HG02798 (cell line): ENCODE results near the gene PSMD1.
A peak's percentile ranks its signal among the peaks of the same experiment; 100 is the strongest.
"Not testable (repeated sequence)": the region's sequence is repeated elsewhere in the genome, so short reads cannot be mapped to it uniquely, and the experiment has no call there.

Experiments
- ATAC-seq: cut with Tn5 transposase; IDR thresholded peaks from one replicate; pipeline ENCODE4 v1.9.1; 2021; ENCODE audit warnings: mild to moderate bottlenecking; ENCODE audit not compliant: unreplicated experiment, poor library complexity

The PSMD1 gene

DNA sequence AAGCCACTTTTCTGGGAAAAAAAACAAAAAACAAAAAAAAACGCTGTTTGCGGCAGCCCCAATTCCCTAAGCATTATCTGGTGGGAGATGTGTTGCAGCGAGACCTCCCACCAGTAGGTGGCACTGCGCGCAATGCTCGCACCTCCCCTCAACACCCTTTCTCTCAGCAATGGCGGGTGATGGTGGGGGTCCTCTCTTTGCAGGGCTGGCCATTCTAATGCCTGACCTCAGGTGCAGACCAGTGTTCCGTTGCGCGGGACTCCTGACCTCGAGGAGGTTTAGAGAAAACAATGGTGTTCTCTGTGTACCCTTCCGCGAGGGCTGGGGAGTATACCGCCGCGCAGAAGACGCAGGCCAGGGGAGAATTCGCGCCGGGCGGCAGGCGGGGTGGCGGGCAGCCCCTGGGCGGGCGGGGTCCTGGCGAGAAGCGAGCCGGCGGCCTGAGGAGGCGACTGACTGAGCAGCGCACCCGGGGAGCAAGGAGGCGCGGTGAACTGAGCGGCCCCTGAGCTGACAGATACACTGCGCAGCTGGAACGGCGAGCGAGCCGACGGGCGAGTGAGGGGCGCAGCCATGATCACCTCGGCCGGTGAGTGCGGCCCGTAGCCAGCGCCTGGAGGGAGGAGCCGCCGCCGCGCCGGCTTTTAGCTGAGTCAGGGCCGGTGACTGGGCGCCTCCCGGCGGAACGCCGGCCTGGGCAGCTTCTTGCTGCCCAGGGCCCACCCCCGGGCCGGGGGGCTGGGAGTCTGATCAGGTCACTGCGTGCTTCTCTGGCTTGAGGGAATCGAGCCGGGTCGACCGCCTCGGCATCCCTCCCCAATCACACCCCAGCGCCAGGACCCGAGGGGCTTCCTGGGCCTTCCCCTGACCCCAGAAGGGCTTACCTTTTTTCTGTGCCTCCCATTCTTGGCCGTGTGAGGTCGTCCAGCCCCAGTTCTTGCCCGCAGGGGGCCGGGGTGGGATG lies at the start of gene PSMD1:
TSS of gene PSMD1 (plus strand) at position 415 of the 964 bp plus-strand sequence. CDS start at position 574, 159 bp downstream.
- peak; percentile 81 for ATAC-seq

- ATAC-seq: no peak
Measured at GRCh38 chr2:231007286-231008098, 49.2 kb upstream of the PSMD1 start.

DNA sequence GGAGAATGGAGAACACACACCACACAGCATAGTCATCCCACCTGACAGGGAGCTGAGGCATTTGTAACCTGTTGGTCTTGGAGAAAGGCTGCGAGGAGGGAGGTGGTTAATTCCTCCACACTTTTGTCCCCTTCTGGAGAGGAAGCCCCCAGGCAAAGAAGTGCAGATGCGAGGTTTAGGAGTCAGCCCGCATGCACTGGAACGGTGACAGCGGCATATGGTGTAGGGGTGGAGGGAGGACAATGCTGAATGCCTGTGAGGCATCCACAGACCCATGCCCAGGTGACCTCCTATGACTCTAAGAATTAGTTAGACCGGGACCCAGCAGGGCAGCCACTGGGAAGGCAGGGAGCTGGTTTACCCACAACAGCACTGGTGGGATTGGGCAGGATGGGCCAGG lies 48.5 kb upstream of the PSMD1 start:
- ATAC-seq: no peak

GRCh38 chr2:231009236-231009919 lies 47.3 kb upstream of the PSMD1 start:
- no peak for ATAC-seq

DNA sequence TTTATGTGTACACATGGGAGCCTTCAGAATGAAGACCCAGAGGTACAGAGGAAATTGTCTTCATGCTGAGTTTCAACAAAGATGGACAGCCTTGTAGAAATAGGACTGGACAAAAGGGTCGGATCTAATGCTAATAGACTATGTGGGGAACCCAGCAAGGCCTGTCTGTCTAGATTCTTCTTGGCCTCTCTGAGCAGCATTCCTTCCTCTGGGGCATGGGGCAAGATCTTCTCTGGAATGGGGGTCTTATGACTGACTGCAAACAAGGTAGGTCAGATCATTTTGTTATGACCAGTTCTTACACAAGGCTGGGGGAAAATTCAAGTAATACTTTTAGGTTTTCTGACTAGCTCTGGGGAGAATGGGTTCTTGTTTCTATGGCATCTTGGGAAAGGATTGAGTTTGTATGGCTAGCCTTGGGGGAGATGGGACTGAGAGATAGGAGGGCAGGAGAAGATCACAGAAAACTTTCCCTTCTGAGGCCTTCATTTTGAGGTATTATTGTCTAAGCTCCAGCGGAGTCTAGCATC lies 46.4 kb upstream of the PSMD1 start:
- no peak for ATAC-seq

DNA sequence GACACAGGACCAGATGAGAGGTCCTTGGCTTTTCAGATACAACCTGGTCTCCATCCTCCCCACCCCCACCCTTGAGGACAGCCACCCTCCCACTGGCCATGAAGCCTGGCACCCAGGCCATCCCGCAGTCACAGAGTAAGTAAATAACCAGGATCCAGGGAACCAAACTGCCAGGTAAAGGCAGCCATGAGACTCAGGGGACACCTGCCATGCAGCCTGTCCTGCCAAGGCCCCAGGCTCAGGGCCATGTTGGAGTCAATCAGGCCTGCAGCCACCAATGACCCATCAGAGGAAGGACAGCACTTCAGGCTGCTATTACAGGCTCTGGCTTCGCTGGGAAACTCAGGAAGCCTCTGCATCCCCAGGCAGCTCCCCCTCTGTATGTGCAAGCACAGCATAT lies 45.1 kb upstream of the PSMD1 start:
- ATAC-seq: no peak

GRCh38 chr2:231012463-231012862 lies 44.2 kb upstream of the PSMD1 start:
- no peak for ATAC-seq

DNA sequence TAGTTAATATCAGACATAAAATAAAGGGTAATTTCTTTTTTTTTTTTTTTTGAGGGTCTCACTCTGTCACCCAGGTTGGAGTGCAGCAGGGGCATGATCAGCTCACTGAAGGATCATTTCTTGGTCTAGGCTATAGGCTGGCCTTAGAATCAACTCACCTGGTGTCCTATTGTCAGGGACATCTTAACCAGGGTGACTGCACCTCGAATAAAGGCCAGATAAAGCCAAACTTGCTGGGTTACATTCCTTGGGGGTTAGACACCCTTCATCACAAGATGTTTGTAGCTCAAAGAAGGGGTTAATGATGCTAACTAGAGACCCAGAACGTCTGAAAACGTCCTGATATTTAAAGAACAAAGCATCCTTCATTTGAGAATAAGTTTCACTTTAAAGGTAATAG lies 42.8 kb upstream of the PSMD1 start:
- ATAC-seq: no peak

- no peak for ATAC-seq
Measured at GRCh38 chr2:231015478-231015877, 41.2 kb upstream of the PSMD1 start.

GRCh38 chr2:231015926-231016325 lies 40.7 kb upstream of the PSMD1 start:
- ATAC-seq: no peak

GRCh38 chr2:231016566-231017230 lies 40.0 kb upstream of the PSMD1 start:
- ATAC-seq: no peak

- ATAC-seq: no peak
Measured at GRCh38 chr2:231017231-231017598, 39.5 kb upstream of the PSMD1 start.

GRCh38 chr2:231018184-231018583 lies 38.5 kb upstream of the PSMD1 start:
- no peak for ATAC-seq

DNA sequence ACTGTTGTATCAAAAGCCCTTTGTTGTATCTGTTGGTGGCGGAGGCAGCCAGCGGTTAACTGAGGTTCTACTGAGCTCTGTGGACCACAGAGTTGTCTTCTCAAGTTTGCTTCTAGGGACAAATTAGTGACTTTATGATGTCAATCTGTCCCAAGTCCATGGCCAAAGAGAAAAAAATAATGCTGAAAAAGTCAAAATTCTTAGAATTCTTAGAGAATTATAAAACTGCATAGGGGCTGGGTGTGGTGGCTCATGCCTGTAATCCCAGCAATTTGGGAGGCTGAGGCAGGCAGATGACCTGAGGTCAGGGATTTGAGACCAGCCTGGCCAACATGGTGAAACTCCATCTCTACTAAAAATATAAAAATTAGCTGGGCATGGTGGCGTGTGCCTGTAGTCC lies 31.6 kb upstream of the PSMD1 start:
- not testable (repeated sequence) for ATAC-seq

DNA sequence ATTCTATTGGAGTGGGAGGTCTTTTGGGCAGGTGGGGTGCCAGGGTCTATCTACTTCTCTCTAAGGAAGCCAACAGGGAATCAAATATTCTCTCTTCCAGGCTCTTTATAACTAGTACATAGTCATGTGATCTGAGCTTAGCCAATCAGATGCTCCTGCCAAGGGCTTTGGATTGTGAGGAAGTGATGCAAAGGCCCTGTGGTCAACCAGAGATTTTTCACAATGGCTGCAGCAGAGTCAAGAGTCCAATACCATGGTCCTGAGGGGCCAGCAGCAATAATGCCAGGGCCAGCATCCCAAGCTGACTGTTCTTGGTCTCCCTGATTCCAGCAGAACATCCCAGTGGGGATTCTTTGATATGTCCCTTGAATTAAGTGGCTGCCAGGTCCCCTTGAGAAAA lies 27.8 kb upstream of the PSMD1 start:
- no peak for ATAC-seq

GRCh38 chr2:231029563-231029962 lies 27.1 kb upstream of the PSMD1 start:
- ATAC-seq: no peak

DNA sequence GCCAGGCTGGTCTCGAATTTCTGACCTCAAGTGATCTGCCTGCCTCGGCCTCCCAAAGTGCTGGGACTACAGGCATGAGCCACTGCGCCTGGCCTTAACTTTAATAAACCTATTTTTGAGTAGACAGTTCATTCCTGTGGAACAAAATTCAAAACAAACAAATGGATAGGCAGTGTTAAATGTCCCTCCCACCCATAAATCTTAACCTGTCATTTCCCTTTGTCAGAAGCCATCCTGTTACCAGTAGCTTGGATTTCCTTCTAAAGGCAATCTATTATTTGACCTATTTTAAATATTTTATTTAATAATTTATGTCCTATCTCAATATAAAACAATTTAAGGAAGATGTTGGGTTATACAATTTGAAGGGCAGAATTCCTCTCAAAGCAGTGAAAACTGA lies 25.9 kb upstream of the PSMD1 start:
- no peak for ATAC-seq

DNA sequence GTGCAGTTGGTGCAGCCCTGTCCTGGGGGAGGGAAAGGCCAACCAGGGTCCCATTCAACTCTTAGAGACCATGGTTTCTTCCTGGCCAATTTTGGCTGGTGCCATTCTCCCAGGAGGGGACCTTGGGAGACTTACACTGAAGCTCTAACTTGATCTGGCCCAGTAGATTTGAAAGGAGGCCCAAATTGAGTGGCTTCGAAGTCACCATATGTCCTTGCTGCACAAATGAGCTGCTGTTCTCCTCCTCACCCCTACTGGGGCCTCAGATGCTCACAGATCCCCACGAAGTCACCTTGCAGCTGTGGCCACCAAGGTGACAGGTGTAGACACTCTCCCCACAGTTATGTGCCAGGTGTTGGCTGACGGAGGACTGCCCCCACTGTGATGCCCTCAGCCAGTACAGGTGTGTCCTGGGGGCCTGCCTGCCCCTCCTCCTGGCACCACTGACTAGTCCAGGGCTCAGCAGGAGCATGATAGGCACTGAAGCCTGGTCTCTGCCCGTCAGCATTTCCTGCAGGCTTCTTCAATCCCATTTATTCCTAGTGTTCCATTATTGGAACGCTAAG lies 24.0 kb upstream of the PSMD1 start:
- ATAC-seq: no peak
